GM18951 (cell line): ENCODE measurements around the gene SMIM10L2A.

Experiments used
- POLR2A ChIP-seq: IDR thresholded peaks from 4 replicates; pipeline ENCODE4 v1.6.1; 2011; ENCODE audit warnings: mild to moderate bottlenecking; ENCODE audit not compliant: insufficient read length, insufficient read depth; ENCODE audit errors: extremely low read depth
- in situ Hi-C: fragments of 300-500 bp; cut with MboI; formaldehyde crosslinking; loops from one replicate; pipeline ENCODE4 v1.12.0; 2022; ENCODE audit warnings: low sequenced_read_pairs, mixed read lengths, inconsistent platforms; ENCODE audit not compliant: unreplicated experiment

Gene SMIM10L2A

GRCh38 chrX:135421932-135422809 lies at the start of gene SMIM10L2A:
Gene SMIM10L2A (plus strand): TSS chrX:135421944. CDS start chrX:135422132, 188 bp downstream.
- TF ChIP-seq POLR2A = no peak
- in situ Hi-C loops = no loop called here

GRCh38 chrX:135373357-135373756 lies 48.4 kb upstream of the SMIM10L2A start:
- in situ Hi-C loops = no loop called here
- TF ChIP-seq POLR2A = no peak

GRCh38 chrX:135382260-135382659 lies 39.5 kb upstream of the SMIM10L2A start:
- TF ChIP-seq POLR2A = no peak
- in situ Hi-C loops = no loop called here

- in situ Hi-C loops = no loop called here
- no peak for TF ChIP-seq POLR2A
Observed at GRCh38 chrX:135383249-135383648, 38.5 kb upstream of the SMIM10L2A start.

- in situ Hi-C loops = no loop called here
Observed at GRCh38 chrX:135384161-135384836, 37.4 kb upstream of the SMIM10L2A start.

GRCh38 chrX:135388841-135389240 lies 32.9 kb upstream of the SMIM10L2A start:
- no peak for TF ChIP-seq POLR2A
- in situ Hi-C loops = no loop called here

More at GRCh38 chrX:135384161-135384836, 37.4 kb upstream of the SMIM10L2A start:
- no peak for TF ChIP-seq POLR2A

GRCh38 chrX:135389243-135389642 lies 32.5 kb upstream of the SMIM10L2A start:
- in situ Hi-C loops = no loop called here
- TF ChIP-seq POLR2A = no peak

- in situ Hi-C loops = no loop called here
- no peak for TF ChIP-seq POLR2A
Observed at GRCh38 chrX:135389717-135390116, 32.0 kb upstream of the SMIM10L2A start.

GRCh38 chrX:135391734-135392133 lies 30.0 kb upstream of the SMIM10L2A start:
- in situ Hi-C loops = no loop called here
- no peak for TF ChIP-seq POLR2A

- in situ Hi-C loops = no loop called here
- no peak for TF ChIP-seq POLR2A
Observed at GRCh38 chrX:135393051-135393450, 28.7 kb upstream of the SMIM10L2A start.

- no peak for TF ChIP-seq POLR2A
- in situ Hi-C loops = no loop called here
Observed at GRCh38 chrX:135395064-135395463, 26.7 kb upstream of the SMIM10L2A start.

GRCh38 chrX:135396109-135396508 lies 25.6 kb upstream of the SMIM10L2A start:
- in situ Hi-C loops = no loop called here
- no peak for TF ChIP-seq POLR2A

- in situ Hi-C loops = no loop called here
- no peak for TF ChIP-seq POLR2A
Observed at GRCh38 chrX:135396566-135396965, 25.2 kb upstream of the SMIM10L2A start.

GRCh38 chrX:135397652-135398051 lies 24.1 kb upstream of the SMIM10L2A start:
- in situ Hi-C loops = no loop called here
- TF ChIP-seq POLR2A = no peak
